GM12891 (cell line): ENCODE data around the gene PALM.

Experiments used
- POLR2A ChIP-seq: IDR thresholded peaks from 2 replicates; pipeline ENCODE4 v1.6.1; 2011; ENCODE audit warnings: low read depth, low read length, control low read depth
- POLR2AphosphoS5 ChIP-seq: IDR thresholded peaks from 2 replicates; pipeline ENCODE4 v1.6.1; 2011; ENCODE audit warnings: low read depth, low read length, control low read depth

- TF ChIP-seq POLR2A, result no peak
- TF ChIP-seq POLR2AphosphoS5, result no peak
These were observed 87.2 kb downstream of the PALM start for GRCh38 chr19:795691-796581.
